CD4-positive, alpha-beta T cell (primary cell): ENCODE results near the gene CCDC33. TPM values are rescaled to one million over a fixed set of nuclear protein-coding genes. Genes with fewer than 3 reads are reported as not detected.

ENCODE experiments used
- ATAC-seq: fragments of 200-7000 bp; cut with Tn5 transposase; one replicate; pipeline ENCODE4 v1.10.0; 2022; ENCODE audit warnings: mild to moderate bottlenecking; ENCODE audit not compliant: poor library complexity
- CTCF ChIA-PET: fragments of 350-600 bp; sonication (Branson Sonifier 250); formaldehyde crosslinking; loops from one replicate; lab custom pipeline; 2021; ENCODE audit warnings: antibody characterized with exemption, inconsistent platforms; lab: Charles Lee
- POLR2A ChIA-PET: fragments of 350-600 bp; sonication (Branson Sonifier 250); formaldehyde crosslinking; loops from one replicate; lab custom pipeline; 2021; ENCODE audit warnings: antibody characterized with exemption, inconsistent platforms; lab: Charles Lee
- DNase-seq, 14 experiments: peaks; one replicate each; pipeline ENCODE4 v3.0.0-alpha.2; 2013 to 2020; ENCODE audit warnings: mixed read lengths in 2 of 14
- H3K27ac ChIP-seq, 2 donors: one replicate each; pipeline versions ENCODE4 v1.5.1 to v1.7.0; 2013; ENCODE audit warnings: low read length in 2 of 2, low read depth in 1 of 2, mild to moderate bottlenecking in 1 of 2
- H3K27me3 ChIP-seq, 2 experiments: 1 replicate in 1 of 2; 2 replicates in 1 of 2; pipeline versions ENCODE4 v1.6.1 to v1.7.0; 2013; ENCODE audit warnings: low read length in 2 of 2, control low read depth in 1 of 2, mild to moderate bottlenecking in 1 of 2, moderate library complexity in 1 of 2; ENCODE audit not compliant: insufficient read depth in 2 of 2, control insufficient read depth in 1 of 2
- H3K36me3 ChIP-seq: one replicate; pipeline ENCODE4 v1.6.1; 2013; ENCODE audit warnings: low read length, control low read depth; ENCODE audit not compliant: insufficient read depth
- H3K4me1 ChIP-seq: one replicate; pipeline ENCODE4 v1.6.1; 2013; ENCODE audit warnings: low read length, control low read depth; ENCODE audit not compliant: insufficient read depth
- H3K4me3 ChIP-seq: one replicate; pipeline ENCODE4 v1.5.1; 2013; ENCODE audit warnings: mild to moderate bottlenecking, low read length, moderate library complexity
- H3K9me3 ChIP-seq, 2 experiments: 1 replicate in 1 of 2; 2 replicates in 1 of 2; pipeline versions ENCODE4 v1.6.1 to v1.7.0; 2013; ENCODE audit warnings: low read length in 2 of 2, mild to moderate bottlenecking in 2 of 2, control low read depth in 1 of 2, moderate library complexity in 1 of 2; ENCODE audit not compliant: control insufficient read depth in 1 of 2, insufficient read depth in 1 of 2
- H3K27ac Mint-ChIP-seq: one replicate; pipeline ENCODE4 v1.8.0; 2020; ENCODE audit warnings: mixed read lengths
- H3K27me3 Mint-ChIP-seq: one replicate; pipeline ENCODE4 v1.8.0; 2021; ENCODE audit warnings: mixed read lengths
- H3K36me3 Mint-ChIP-seq: one replicate; pipeline ENCODE4 v1.8.0; 2021; ENCODE audit warnings: low read depth, mixed read lengths
- H3K4me1 Mint-ChIP-seq: one replicate; pipeline ENCODE4 v1.8.0; 2021; ENCODE audit warnings: low read depth, mixed read lengths
- H3K4me3 Mint-ChIP-seq: one replicate; pipeline ENCODE4 v1.8.0; 2020; ENCODE audit warnings: mild to moderate bottlenecking, mixed read lengths
- H3K9me3 Mint-ChIP-seq: one replicate; pipeline ENCODE4 v1.8.0; 2020; ENCODE audit warnings: mixed read lengths
- CTCF ChIP-seq: fragments of 200-600 bp; IDR thresholded peaks from one replicate; pipeline ENCODE4 v1.8.0; 2022; ENCODE audit warnings: antibody characterized with exemption, mild to moderate bottlenecking
- intact Hi-C, 2 experiments: fragments of 100-400 bp; cut with DNase I in 1 of 2; cut with micrococcal nuclease in 1 of 2; formaldehyde crosslinking; loops; one replicate each; pipeline versions ENCODE4 v1.15.1 to v1.9.0; 2023 to 2025; cut with DNase I, micrococcal nuclease
- total RNA-seq, 174 experiments: library from RNA in 2 of 174; stranded (reverse) in 2 of 174; gene quantifications; one replicate each; pipeline ENCODE4 v1.2.3 and lab custom pipeline; 2021 to 2026

CCDC33 gene
- total RNA-seq, 2 experiments from 2014 or later, result not detected

GRCh38 chr15:74343127-74343796 is 107.1 kb downstream of the CCDC33 start:
- DNase-seq (peak in 1 of 14 experiments; percentile 14), ATAC-seq (no peak)
- TF ChIP-seq CTCF, result no peak
- no peaks in the 10 kb centered on the region for H3K4me1 Mint-ChIP-seq
- H3K27me3 ChIP-seq, result no peaks in the 10 kb centered on the region
- no peaks in the 10 kb centered on the region for H3K4me1 ChIP-seq
- no peaks in the 10 kb centered on the region for H3K9me3 ChIP-seq
- H3K9me3 Mint-ChIP-seq, result no peaks in the 10 kb centered on the region
- ChIA-PET POLR2A (no interaction called here), CTCF (no interaction called here)
- no peak overlapping the region for H3K4me3 Mint-ChIP-seq
- no peak overlapping the region for H3K4me3 ChIP-seq
- H3K36me3 Mint-ChIP-seq, result no peaks in the 10 kb centered on the region
- intact Hi-C loops, result no loop called here
- no peak overlapping the region for H3K27ac ChIP-seq
- no peaks in the 10 kb centered on the region for H3K36me3 ChIP-seq
- H3K27me3 Mint-ChIP-seq, result no peaks in the 10 kb centered on the region
- H3K27ac Mint-ChIP-seq, result no peak overlapping the region

GRCh38 chr15:74343797-74344127 is 107.6 kb downstream of the CCDC33 start:
- Mint-ChIP-seq H3K36me3 (no peaks in the 10 kb centered on the region), H3K9me3 (no peaks in the 10 kb centered on the region), H3K27me3 (no peaks in the 10 kb centered on the region), H3K4me3 (no peak overlapping the region), H3K27ac (no peak overlapping the region), H3K4me1 (no peaks in the 10 kb centered on the region)
- CTCF ChIA-PET, result no interaction called here
- Histone ChIP-seq H3K9me3 (no peaks in the 10 kb centered on the region), H3K4me3 (no peak overlapping the region), H3K27ac (no peak overlapping the region), H3K36me3 (no peaks in the 10 kb centered on the region), H3K4me1 (no peaks in the 10 kb centered on the region), H3K27me3 (no peaks in the 10 kb centered on the region)
- POLR2A ChIA-PET, result no interaction called here
- DNase-seq, result no peak
- ATAC-seq, result no peak
- no peak for TF ChIP-seq CTCF
- intact Hi-C loops, result no loop called here

- Histone ChIP-seq H3K27me3 (no peaks in the 10 kb centered on the region), H3K4me1 (no peaks in the 10 kb centered on the region), H3K36me3 (no peaks in the 10 kb centered on the region), H3K27ac (no peak overlapping the region), H3K4me3 (no peak overlapping the region), H3K9me3 (no peaks in the 10 kb centered on the region)
- no peak for ATAC-seq
- DNase-seq, result peak in 1 of 14 experiments; percentile 20
- Mint-ChIP-seq H3K36me3 (no peaks in the 10 kb centered on the region), H3K4me3 (no peak overlapping the region), H3K27me3 (no peaks in the 10 kb centered on the region), H3K4me1 (no peaks in the 10 kb centered on the region), H3K9me3 (no peaks in the 10 kb centered on the region), H3K27ac (no peak overlapping the region)
- intact Hi-C loops, result no loop called here
- TF ChIP-seq CTCF, result no peak
- POLR2A ChIA-PET, result no interaction called here
- CTCF ChIA-PET, result no interaction called here
Measured at GRCh38 chr15:74345051-74345450, 108.9 kb downstream of the CCDC33 start.
